Panc1 (cell line): ENCODE measurements around the gene GRIA4. TPM values are rescaled to one million over a fixed set of nuclear protein-coding genes. Genes with fewer than 3 reads are reported as not detected.
"Not testable (repeated sequence)": the region's sequence is repeated elsewhere in the genome, so short reads cannot be mapped to it uniquely, and the experiment has no call there.

Experiments
- ATAC-seq: fragments of 200-7000 bp; cut with Tn5 transposase; 2 replicates; pipeline ENCODE4 v1.9.1; 2020; ENCODE audit warnings: mild to moderate bottlenecking, moderate library complexity
- BruUV-seq: library from RNA; stranded (reverse); fragments of 400-500 nt; replicated peaks from 2 replicates; lab custom pipeline; 2021; lab: Mats Ljungman, UMichigan
- CTCF ChIA-PET: fragments of 300-600 bp; sonication (Branson Sonifier 250); formaldehyde crosslinking; loops from one replicate; lab custom pipeline; 2022; ENCODE audit warnings: antibody characterized with exemption; lab: Charles Lee
- POLR2A ChIA-PET: fragments of 300-600 bp; sonication (Branson Sonifier 250); formaldehyde crosslinking; loops from one replicate; lab custom pipeline; 2022; ENCODE audit warnings: antibody characterized with exemption; lab: Charles Lee
- DNase-seq: peaks from one replicate; pipeline ENCODE4 v3.0.0-alpha.2; 2010; ENCODE audit warnings: low read depth, low spot score
- H3K27ac ChIP-seq: 2 replicates; pipeline ENCODE4 v1.5.1; 2011; ENCODE audit warnings: mild to moderate bottlenecking, low read length, inconsistent platforms
- H3K27me3 ChIP-seq: fragments of 200-500 bp; sonication (Bioruptor generic); 2 replicates; pipeline ENCODE4 v1.6.0; 2014; ENCODE audit warnings: low read length, inconsistent platforms; ENCODE audit not compliant: control insufficient read depth, insufficient read depth
- H3K36me3 ChIP-seq: fragments of 200-500 bp; sonication (Bioruptor generic); 2 replicates; pipeline ENCODE4 v1.5.1; 2014; ENCODE audit warnings: inconsistent platforms, mild to moderate bottlenecking, low read length, moderate library complexity; ENCODE audit not compliant: control insufficient read depth, insufficient read depth
- H3K4me1 ChIP-seq: 2 replicates; pipeline ENCODE4 v1.5.1; 2011; ENCODE audit warnings: inconsistent platforms, mild to moderate bottlenecking, low read length, moderate library complexity; ENCODE audit not compliant: control insufficient read depth, insufficient read depth
- H3K4me3 ChIP-seq, 2 experiments: 2 replicates each; pipeline ENCODE4 v1.5.1; 2011 to 2012; ENCODE audit warnings: low read depth in 2 of 2, low read length in 2 of 2, mild to moderate bottlenecking in 2 of 2, inconsistent platforms in 1 of 2, moderate library complexity in 1 of 2
- H3K9me3 ChIP-seq: fragments of 200-500 bp; sonication (Bioruptor generic); 2 replicates; pipeline ENCODE4 v1.5.1; 2014; ENCODE audit warnings: low read depth, mild to moderate bottlenecking, inconsistent platforms, low read length, moderate library complexity; ENCODE audit not compliant: control insufficient read depth, insufficient read depth
- POLR2AphosphoS5 ChIP-seq: IDR thresholded peaks from 2 replicates; pipeline ENCODE4 v1.6.1; 2012; ENCODE audit warnings: mild to moderate bottlenecking, low read depth, low read length, moderate library complexity
- SIN3A ChIP-seq: IDR thresholded peaks from 2 replicates; pipeline ENCODE4 v1.6.1; 2012; ENCODE audit warnings: low read depth, mild to moderate bottlenecking, low read length, moderate library complexity, borderline replicate concordance; ENCODE audit not compliant: insufficient read depth
- TCF7L2 ChIP-seq: IDR thresholded peaks from 2 replicates; pipeline ENCODE4 v1.6.1; 2011; ENCODE audit warnings: mild to moderate bottlenecking, low read depth, low read length, inconsistent platforms
- in situ Hi-C: cut with HindIII; loops from 2 replicates; pipeline ENCODE4 v1.10.0; 2016; ENCODE audit warnings: low sequenced_read_pairs, low pct_unique_long_range_greater_than_20kb
- intact Hi-C: fragments of 100-400 bp; cut with micrococcal nuclease; formaldehyde crosslinking; loops from one replicate; pipeline ENCODE4 v1.10.0; 2022; ENCODE audit not compliant: unreplicated experiment
- total RNA-seq: library from RNA; stranded (reverse); gene quantifications from one replicate; pipeline ENCODE4 v1.2.1, GENCODE V29; 2021; ENCODE audit not compliant: unreplicated experiment
- TF ChIP-seq, protein P1 (sequence below), 2 experiments: IDR thresholded peaks; 2 replicates each; pipeline ENCODE4 v1.6.1; 2011 to 2012; ENCODE audit warnings: low read depth in 2 of 2, control low read depth in 1 of 2, low read length in 1 of 2, mild to moderate bottlenecking in 1 of 2, moderate library complexity in 1 of 2; ENCODE audit not compliant: insufficient read depth in 1 of 2
- TF ChIP-seq, protein P2 (sequence below): fragments of 450-650 bp; IDR thresholded peaks from 2 replicates; pipeline ENCODE4 v1.5.1; 2017; ENCODE audit warnings: mild to moderate bottlenecking

The GRIA4 gene
- total RNA-seq, 1 experiment from 2014 or later: not detected

DNA sequence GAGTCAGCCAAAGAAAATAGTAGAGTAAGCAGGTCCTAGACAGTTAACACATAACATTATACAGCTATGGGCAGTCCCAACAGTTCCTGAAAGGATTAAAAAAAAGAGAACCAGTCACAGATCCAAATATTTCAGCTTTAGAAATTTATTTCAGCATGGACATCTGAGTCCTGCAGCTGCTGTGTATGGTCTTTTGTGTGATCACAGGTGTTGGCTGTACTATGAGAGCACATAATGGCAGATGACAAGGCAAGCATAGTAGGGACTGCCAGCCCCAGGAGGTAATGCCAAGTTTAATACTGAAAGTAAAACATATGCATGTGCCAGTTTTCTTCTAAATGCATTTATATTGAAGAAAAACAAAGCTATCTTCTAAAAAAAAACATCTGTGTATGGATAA is 158.1 kb downstream of the GRIA4 start:
- ChIA-PET CTCF (no interaction called here), POLR2A (no interaction called here)
- Histone ChIP-seq H3K27me3 (peaks cover 5% of the 10 kb centered on the region; the same call in 1 of the 2 replicates), H3K27ac (no peak overlapping the region), H3K4me1 (no peaks in the 10 kb centered on the region), H3K4me3 (no peak overlapping the region), H3K36me3 (no peaks in the 10 kb centered on the region), H3K9me3 (no peaks in the 10 kb centered on the region)
- ATAC-seq: no peak
- no TSS peak for BruUV-seq
- intact Hi-C loops: no loop called here
- no peak for DNase-seq
- in situ Hi-C loops: no loop called here
- TF ChIP-seq, protein P1, sequence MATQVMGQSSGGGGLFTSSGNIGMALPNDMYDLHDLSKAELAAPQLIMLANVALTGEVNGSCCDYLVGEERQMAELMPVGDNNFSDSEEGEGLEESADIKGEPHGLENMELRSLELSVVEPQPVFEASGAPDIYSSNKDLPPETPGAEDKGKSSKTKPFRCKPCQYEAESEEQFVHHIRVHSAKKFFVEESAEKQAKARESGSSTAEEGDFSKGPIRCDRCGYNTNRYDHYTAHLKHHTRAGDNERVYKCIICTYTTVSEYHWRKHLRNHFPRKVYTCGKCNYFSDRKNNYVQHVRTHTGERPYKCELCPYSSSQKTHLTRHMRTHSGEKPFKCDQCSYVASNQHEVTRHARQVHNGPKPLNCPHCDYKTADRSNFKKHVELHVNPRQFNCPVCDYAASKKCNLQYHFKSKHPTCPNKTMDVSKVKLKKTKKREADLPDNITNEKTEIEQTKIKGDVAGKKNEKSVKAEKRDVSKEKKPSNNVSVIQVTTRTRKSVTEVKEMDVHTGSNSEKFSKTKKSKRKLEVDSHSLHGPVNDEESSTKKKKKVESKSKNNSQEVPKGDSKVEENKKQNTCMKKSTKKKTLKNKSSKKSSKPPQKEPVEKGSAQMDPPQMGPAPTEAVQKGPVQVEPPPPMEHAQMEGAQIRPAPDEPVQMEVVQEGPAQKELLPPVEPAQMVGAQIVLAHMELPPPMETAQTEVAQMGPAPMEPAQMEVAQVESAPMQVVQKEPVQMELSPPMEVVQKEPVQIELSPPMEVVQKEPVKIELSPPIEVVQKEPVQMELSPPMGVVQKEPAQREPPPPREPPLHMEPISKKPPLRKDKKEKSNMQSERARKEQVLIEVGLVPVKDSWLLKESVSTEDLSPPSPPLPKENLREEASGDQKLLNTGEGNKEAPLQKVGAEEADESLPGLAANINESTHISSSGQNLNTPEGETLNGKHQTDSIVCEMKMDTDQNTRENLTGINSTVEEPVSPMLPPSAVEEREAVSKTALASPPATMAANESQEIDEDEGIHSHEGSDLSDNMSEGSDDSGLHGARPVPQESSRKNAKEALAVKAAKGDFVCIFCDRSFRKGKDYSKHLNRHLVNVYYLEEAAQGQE (IDR thresholded peaks at IDR 0.05; ENCODE audit: insufficient read depth in 1 of 2, low read depth in 2 of 2, low read length in 1 of 2): no peak
- TF ChIP-seq, protein P2, sequence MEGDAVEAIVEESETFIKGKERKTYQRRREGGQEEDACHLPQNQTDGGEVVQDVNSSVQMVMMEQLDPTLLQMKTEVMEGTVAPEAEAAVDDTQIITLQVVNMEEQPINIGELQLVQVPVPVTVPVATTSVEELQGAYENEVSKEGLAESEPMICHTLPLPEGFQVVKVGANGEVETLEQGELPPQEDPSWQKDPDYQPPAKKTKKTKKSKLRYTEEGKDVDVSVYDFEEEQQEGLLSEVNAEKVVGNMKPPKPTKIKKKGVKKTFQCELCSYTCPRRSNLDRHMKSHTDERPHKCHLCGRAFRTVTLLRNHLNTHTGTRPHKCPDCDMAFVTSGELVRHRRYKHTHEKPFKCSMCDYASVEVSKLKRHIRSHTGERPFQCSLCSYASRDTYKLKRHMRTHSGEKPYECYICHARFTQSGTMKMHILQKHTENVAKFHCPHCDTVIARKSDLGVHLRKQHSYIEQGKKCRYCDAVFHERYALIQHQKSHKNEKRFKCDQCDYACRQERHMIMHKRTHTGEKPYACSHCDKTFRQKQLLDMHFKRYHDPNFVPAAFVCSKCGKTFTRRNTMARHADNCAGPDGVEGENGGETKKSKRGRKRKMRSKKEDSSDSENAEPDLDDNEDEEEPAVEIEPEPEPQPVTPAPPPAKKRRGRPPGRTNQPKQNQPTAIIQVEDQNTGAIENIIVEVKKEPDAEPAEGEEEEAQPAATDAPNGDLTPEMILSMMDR: no peak
- no peak for TF ChIP-seq POLR2AphosphoS5
- no peak for TF ChIP-seq SIN3A
- TF ChIP-seq TCF7L2: no peak

DNA sequence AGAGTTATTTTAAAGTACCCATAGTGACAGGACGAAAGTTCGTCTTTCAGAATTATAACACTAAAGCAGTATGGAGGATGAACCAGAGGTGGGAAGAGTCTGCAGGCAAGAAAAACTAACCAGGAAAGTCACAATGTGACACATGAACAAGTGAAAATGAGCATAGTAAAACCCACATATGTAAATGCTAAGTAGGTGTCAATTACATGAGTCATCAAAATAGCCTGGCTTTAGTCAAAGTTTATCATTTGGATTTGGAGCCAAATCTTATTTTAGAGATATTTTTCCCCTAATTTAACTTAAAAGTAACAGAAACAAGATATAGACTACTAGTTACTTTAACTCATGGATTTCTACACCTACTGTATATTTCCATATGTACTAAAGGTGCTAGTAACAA is 159.8 kb downstream of the GRIA4 start:
- Histone ChIP-seq H3K4me1 (no peaks in the 10 kb centered on the region), H3K36me3 (no peaks in the 10 kb centered on the region), H3K4me3 (no peak overlapping the region), H3K27ac (no peak overlapping the region), H3K27me3 (peaks cover 5% of the 10 kb centered on the region; the same call in 1 of the 2 replicates), H3K9me3 (no peaks in the 10 kb centered on the region)
- ATAC-seq (no peak), DNase-seq (no peak)
- POLR2A ChIA-PET: no interaction called here
- TF ChIP-seq POLR2AphosphoS5 (no peak), SIN3A (no peak), TCF7L2 (no peak)
- TF ChIP-seq, protein P2: no peak
- TF ChIP-seq, protein P1 (IDR thresholded peaks at IDR 0.05; ENCODE audit: insufficient read depth in 1 of 2, low read depth in 2 of 2, low read length in 1 of 2): no peak
- intact Hi-C loops (no loop called here), in situ Hi-C loops (no loop called here)
- BruUV-seq: no TSS peak
- CTCF ChIA-PET: no interaction called here

DNA sequence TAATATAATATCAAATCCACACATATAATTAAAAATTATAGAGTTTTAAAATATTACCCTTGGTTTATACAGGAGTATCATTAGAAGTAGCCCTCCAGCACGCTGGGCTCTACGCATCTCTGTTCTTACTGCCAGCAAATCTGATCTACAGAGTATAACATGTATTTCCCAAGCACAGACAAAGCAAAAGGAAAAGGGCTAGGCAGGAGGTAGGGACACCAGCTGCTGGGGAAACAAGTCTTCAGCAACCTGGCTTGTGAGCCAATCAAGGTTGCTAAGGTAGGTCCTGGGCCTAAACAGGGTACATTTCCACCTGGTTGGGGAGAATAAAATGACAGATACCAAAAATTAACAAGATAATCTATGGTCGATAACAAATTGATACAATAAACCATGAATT is 163.6 kb downstream of the GRIA4 start:
- DNase-seq, H3K4me1 ChIP-seq, in situ Hi-C loops, H3K36me3 ChIP-seq, CTCF ChIA-PET, POLR2A ChIA-PET, H3K27ac ChIP-seq, BruUV-seq, intact Hi-C loops, H3K4me3 ChIP-seq, H3K9me3 ChIP-seq, H3K27me3 ChIP-seq, ATAC-seq: not testable (repeated sequence)
